ENCODE measurements around the gene CEP63. TPM values are rescaled to one million over a fixed set of nuclear protein-coding genes. Genes with fewer than 3 reads are reported as not detected.

Gene CEP63
- total RNA-seq, 2 experiments from 2014 or later, result 13.2 to 15.1 TPM

- CTCF ChIA-PET, result no interaction called here
Measured at GRCh38 chr3:134522541-134522940, 36.7 kb downstream of the CEP63 start.

GRCh38 chr3:134525293-134525692, 39.4 kb downstream of the CEP63 start:
- no peaks in the 10 kb centered on the region for H3K36me3 ChIP-seq (ENCODE audit: insufficient read depth, low read length)
- Mint-ChIP-seq H3K9me3 (peaks cover 13% of the 10 kb centered on the region), H3K4me3 (no peak overlapping the region), H3K4me1 (ENCODE audit: low read depth) (peaks cover 21% of the 10 kb centered on the region), H3K36me3 (ENCODE audit: low read depth) (peaks cover 68% of the 10 kb centered on the region), H3K27me3 (no peaks in the 10 kb centered on the region), H3K27ac (no peak overlapping the region)
- peaks cover 9 to 41% of the 10 kb centered on the region in 2 experiments for H3K9me3 ChIP-seq (ENCODE audit: control insufficient read depth in 1 of 2, insufficient read depth in 1 of 2, low read length in 2 of 2)
- no peaks in the 10 kb centered on the region for H3K27me3 ChIP-seq (ENCODE audit: control insufficient read depth in 1 of 2, insufficient read depth in 2 of 2, low read length in 2 of 2)
- CTCF ChIA-PET, result no interaction called here
- no peak overlapping the region for H3K4me3 ChIP-seq (ENCODE audit: low read length)
- ATAC-seq (ENCODE audit: poor library complexity) (no peak), DNase-seq (no peak)
- H3K4me1 ChIP-seq (ENCODE audit: insufficient read depth, low read length), result peaks cover 4% of the 10 kb centered on the region
- H3K27ac ChIP-seq (ENCODE audit: low read depth in 1 of 2, low read length in 2 of 2), result no peak overlapping the region
- TF ChIP-seq CTCF (IDR thresholded peaks at IDR 0.05), result no peak
- intact Hi-C loops (cut with DNase I, micrococcal nuclease), result no loop called here
- POLR2A ChIA-PET, result no interaction called here

More at GRCh38 chr3:134522541-134522940, 36.7 kb downstream of the CEP63 start:
- Histone ChIP-seq H3K27ac (ENCODE audit: low read depth in 1 of 2, low read length in 2 of 2) (no peak overlapping the region), H3K4me1 (ENCODE audit: insufficient read depth, low read length) (peaks cover under 1% of the 10 kb centered on the region), H3K36me3 (ENCODE audit: insufficient read depth, low read length) (no peaks in the 10 kb centered on the region), H3K4me3 (ENCODE audit: low read length) (no peak overlapping the region), H3K9me3 (ENCODE audit: control insufficient read depth in 1 of 2, insufficient read depth in 1 of 2, low read length in 2 of 2) (peaks cover 12 to 44% of the 10 kb centered on the region in 2 experiments), H3K27me3 (ENCODE audit: control insufficient read depth in 1 of 2, insufficient read depth in 2 of 2, low read length in 2 of 2) (no peaks in the 10 kb centered on the region)
- Mint-ChIP-seq H3K4me3 (no peak overlapping the region), H3K27me3 (no peaks in the 10 kb centered on the region), H3K4me1 (ENCODE audit: low read depth) (peaks cover 21% of the 10 kb centered on the region), H3K27ac (no peak overlapping the region), H3K9me3 (peaks cover 16% of the 10 kb centered on the region), H3K36me3 (ENCODE audit: low read depth) (peaks cover 73% of the 10 kb centered on the region)
- intact Hi-C loops (cut with DNase I, micrococcal nuclease), result no loop called here
- ATAC-seq (ENCODE audit: poor library complexity) (no peak), DNase-seq (no peak)
- TF ChIP-seq CTCF (IDR thresholded peaks at IDR 0.05), result no peak
- POLR2A ChIA-PET, result no interaction called here

- Histone ChIP-seq H3K36me3 (ENCODE audit: insufficient read depth, low read length) (no peaks in the 10 kb centered on the region), H3K4me1 (ENCODE audit: insufficient read depth, low read length) (peaks cover 4% of the 10 kb centered on the region), H3K27me3 (ENCODE audit: control insufficient read depth in 1 of 2, insufficient read depth in 2 of 2, low read length in 2 of 2) (no peaks in the 10 kb centered on the region), H3K4me3 (ENCODE audit: low read length) (no peak overlapping the region), H3K27ac (ENCODE audit: low read depth in 1 of 2, low read length in 2 of 2) (no peak overlapping the region), H3K9me3 (ENCODE audit: control insufficient read depth in 1 of 2, insufficient read depth in 1 of 2, low read length in 2 of 2) (peaks cover 9 to 41% of the 10 kb centered on the region in 2 experiments)
- ATAC-seq (ENCODE audit: poor library complexity) (no peak), DNase-seq (no peak)
- Mint-ChIP-seq H3K4me1 (ENCODE audit: low read depth) (peaks cover 17% of the 10 kb centered on the region), H3K9me3 (peaks cover 10% of the 10 kb centered on the region), H3K27ac (no peak overlapping the region), H3K27me3 (no peaks in the 10 kb centered on the region), H3K4me3 (no peak overlapping the region), H3K36me3 (ENCODE audit: low read depth) (peaks cover 59% of the 10 kb centered on the region)
- ChIA-PET POLR2A (no interaction called here), CTCF (no interaction called here)
- TF ChIP-seq CTCF (IDR thresholded peaks at IDR 0.05), result no peak
- intact Hi-C loops (cut with DNase I, micrococcal nuclease), result no loop called here
Measured at GRCh38 chr3:134526319-134526718, 40.5 kb downstream of the CEP63 start.

Data from CD4-positive, alpha-beta T cell (primary cell).